Upper lobe of left lung (tissue), 4 donors: ENCODE measurements around the gene FNDC8.

Experiments
- CTCF ChIP-seq, 6 experiments: fragments of 450-650 bp in 4 of 6; fragments of 200-600 bp in 2 of 6; sonication (generic) in 2 of 6; IDR thresholded peaks; one replicate each; pipeline ENCODE4 v1.5.1; 2016 to 2019; ENCODE audit warnings: antibody characterized with exemption in 6 of 6
- POLR2AphosphoS5 ChIP-seq, 2 donors: sonication (generic); formaldehyde crosslinking; IDR thresholded peaks; one replicate each; pipeline ENCODE4 v1.5.1; 2017; ENCODE audit warnings: antibody characterized with exemption in 2 of 2

GRCh38 chr17:35097776-35098175, 23.6 kb upstream of the FNDC8 start:
- no peak for TF ChIP-seq CTCF (IDR thresholded peaks at IDR 0.05)
- no peak for TF ChIP-seq POLR2AphosphoS5 (IDR thresholded peaks at IDR 0.05)
